ENCODE results near the gene MYO7A. TPM values are rescaled to one million over a fixed set of nuclear protein-coding genes. Genes with fewer than 3 reads are reported as not detected.

MYO7A gene
- total RNA-seq, 4 donors from 2014 or later = 4.8 to 9.1 (median 6.4) TPM

DNA sequence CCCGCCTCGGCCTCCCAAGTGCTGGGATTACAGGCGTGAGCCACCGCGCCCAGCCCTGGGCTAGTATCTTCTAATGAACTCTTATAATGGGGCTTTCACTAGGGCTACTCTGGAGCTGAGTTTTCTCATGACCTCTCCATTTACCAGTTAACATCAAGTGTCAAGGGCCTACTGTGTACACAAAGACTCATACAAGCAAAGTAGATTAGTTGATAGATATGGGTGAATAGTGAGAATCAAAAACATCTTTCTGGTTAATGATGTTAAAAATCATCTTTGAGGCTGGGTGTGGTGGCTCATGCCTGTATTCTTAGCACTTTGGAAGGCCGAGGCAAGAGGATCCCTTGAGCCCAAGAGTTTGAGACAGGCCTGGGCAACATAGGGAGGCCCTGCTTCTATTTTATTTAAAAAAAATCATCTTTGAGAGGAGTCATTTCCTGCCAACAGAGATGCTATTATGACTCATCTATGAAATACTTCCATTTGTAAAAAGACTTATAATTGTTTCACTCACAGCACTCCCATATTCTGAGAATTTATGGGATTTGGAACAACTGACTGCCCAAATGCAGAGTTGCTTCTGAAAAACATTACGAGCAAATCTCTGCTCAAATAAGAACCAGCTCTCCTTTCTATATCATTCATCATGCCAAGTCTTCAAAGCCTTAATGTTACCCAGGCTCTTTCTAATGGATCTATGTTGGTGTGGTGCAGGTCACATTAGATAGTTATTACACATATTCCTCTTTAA, 116.4 kb downstream of the MYO7A start:
- Histone ChIP-seq H3K9me3 (no peaks in the 10 kb centered on the region), H3K27me3 (no peaks in the 10 kb centered on the region), H3K4me1 (no peaks in the 10 kb centered on the region), H3K4me3 (no peak overlapping the region), H3K36me3 (no peaks in the 10 kb centered on the region), H3K27ac (replicated peaks in 1 of 4) (no peak overlapping the region)
- intact Hi-C loops (cut with DNase I) = no loop called here
- 88% methylated on average over 7 of the region's 7 CpGs for WGBS
- DNase-seq (ENCODE audit: extremely low spot score) = no peak
- TF ChIP-seq EP300 (IDR thresholded peaks at IDR 0.05) = no peak
- TF ChIP-seq, protein P1, sequence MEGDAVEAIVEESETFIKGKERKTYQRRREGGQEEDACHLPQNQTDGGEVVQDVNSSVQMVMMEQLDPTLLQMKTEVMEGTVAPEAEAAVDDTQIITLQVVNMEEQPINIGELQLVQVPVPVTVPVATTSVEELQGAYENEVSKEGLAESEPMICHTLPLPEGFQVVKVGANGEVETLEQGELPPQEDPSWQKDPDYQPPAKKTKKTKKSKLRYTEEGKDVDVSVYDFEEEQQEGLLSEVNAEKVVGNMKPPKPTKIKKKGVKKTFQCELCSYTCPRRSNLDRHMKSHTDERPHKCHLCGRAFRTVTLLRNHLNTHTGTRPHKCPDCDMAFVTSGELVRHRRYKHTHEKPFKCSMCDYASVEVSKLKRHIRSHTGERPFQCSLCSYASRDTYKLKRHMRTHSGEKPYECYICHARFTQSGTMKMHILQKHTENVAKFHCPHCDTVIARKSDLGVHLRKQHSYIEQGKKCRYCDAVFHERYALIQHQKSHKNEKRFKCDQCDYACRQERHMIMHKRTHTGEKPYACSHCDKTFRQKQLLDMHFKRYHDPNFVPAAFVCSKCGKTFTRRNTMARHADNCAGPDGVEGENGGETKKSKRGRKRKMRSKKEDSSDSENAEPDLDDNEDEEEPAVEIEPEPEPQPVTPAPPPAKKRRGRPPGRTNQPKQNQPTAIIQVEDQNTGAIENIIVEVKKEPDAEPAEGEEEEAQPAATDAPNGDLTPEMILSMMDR (IDR thresholded peaks at IDR 0.05) = no peak
- no peak for TF ChIP-seq POLR2A (IDR thresholded peaks at IDR 0.05; ENCODE audit: low read depth)
- no peak for TF ChIP-seq POLR2AphosphoS5 (IDR thresholded peaks at IDR 0.05)

DNA sequence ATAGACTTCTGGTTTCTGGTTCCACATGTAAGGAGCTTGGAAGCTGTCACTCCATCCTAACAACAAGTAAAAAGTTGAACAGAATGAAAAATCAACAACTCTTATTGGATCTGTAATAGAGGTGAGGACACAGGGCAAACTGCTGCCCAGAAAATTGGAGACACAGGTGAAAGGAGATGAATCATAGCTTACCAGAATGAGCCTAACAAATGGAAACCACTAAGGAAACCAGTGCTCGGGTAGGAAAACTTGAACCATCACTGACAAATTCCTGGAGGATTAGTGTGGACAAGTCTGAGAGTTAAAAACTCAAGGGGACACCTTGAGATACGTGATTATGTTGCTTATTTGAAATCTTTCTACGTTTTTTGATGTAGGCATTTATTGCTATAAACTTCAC, 121.4 kb downstream of the MYO7A start:
- Histone ChIP-seq H3K27ac (replicated peaks in 1 of 4) (no peak overlapping the region), H3K36me3 (no peaks in the 10 kb centered on the region), H3K4me1 (no peaks in the 10 kb centered on the region), H3K9me3 (peaks cover 0 to 9% (median 6%) of the 10 kb centered on the region in 4 donors), H3K27me3 (peaks cover 0 to 7% (median 0%) of the 10 kb centered on the region in 4 donors), H3K4me3 (no peak overlapping the region)
- TF ChIP-seq POLR2A (IDR thresholded peaks at IDR 0.05; ENCODE audit: low read depth) = no peak
- TF ChIP-seq, protein P1 (IDR thresholded peaks at IDR 0.05) = no peak
- TF ChIP-seq EP300 (IDR thresholded peaks at IDR 0.05) = no peak
- no peak for TF ChIP-seq POLR2AphosphoS5 (IDR thresholded peaks at IDR 0.05)
- 72% methylated on average over 3 of the region's 3 CpGs for WGBS
- intact Hi-C loops (cut with DNase I) = no loop called here
- no peak for DNase-seq (ENCODE audit: extremely low spot score)

DNA sequence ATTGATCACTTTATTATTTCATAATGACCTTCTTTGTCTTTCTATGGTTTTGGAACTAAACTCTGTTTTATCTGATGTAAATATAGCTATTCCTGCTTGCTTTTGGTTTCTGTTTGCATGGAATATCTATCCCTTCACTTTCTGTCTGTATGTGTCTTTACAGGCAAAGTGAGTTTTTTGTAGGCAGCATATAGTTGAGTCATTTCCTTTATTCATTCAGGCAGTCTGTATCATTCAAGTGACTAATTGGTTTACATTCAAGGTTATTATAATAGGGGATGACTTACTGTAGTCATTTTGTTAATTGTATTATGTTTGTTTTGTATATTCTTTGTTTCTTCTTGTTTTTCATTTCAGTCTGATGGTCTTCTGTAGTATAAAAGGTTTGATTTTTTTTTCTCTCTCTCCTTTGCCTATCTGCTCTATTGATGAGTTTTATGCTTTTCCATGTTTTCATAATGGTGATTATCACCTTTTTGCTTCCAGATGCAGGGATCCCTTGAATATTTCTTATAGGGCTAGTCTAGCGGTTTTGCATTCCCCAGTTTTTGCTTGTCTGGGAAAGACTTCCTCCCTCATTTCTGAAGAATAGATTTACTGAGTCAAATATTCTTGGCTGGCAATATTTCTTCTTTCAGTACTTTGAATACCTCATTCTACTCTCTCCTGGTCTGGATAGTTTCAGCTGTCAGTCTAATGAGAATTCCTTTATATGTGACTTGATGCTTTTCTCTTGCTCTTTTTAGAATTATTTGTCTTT, 123.0 kb downstream of the MYO7A start:
- DNase-seq (ENCODE audit: extremely low spot score) = no peak
- no peaks in the 10 kb centered on the region for H3K36me3 ChIP-seq
- H3K9me3 ChIP-seq = peaks cover 0 to 9% (median 6%) of the 10 kb centered on the region in 4 donors
- peaks cover 0 to 7% (median 0%) of the 10 kb centered on the region in 4 donors for H3K27me3 ChIP-seq
- TF ChIP-seq, protein P1 (IDR thresholded peaks at IDR 0.05) = no peak
- TF ChIP-seq POLR2AphosphoS5 (IDR thresholded peaks at IDR 0.05) (no peak), POLR2A (IDR thresholded peaks at IDR 0.05; ENCODE audit: low read depth) (no peak), EP300 (IDR thresholded peaks at IDR 0.05) (no peak)
- no peak overlapping the region for H3K27ac ChIP-seq (replicated peaks in 1 of 4)
- no peak overlapping the region for H3K4me3 ChIP-seq
- intact Hi-C loops (cut with DNase I) = no loop called here
- 96% methylated on average over 1 of the region's 1 CpG for WGBS
- no peaks in the 10 kb centered on the region for H3K4me1 ChIP-seq

DNA sequence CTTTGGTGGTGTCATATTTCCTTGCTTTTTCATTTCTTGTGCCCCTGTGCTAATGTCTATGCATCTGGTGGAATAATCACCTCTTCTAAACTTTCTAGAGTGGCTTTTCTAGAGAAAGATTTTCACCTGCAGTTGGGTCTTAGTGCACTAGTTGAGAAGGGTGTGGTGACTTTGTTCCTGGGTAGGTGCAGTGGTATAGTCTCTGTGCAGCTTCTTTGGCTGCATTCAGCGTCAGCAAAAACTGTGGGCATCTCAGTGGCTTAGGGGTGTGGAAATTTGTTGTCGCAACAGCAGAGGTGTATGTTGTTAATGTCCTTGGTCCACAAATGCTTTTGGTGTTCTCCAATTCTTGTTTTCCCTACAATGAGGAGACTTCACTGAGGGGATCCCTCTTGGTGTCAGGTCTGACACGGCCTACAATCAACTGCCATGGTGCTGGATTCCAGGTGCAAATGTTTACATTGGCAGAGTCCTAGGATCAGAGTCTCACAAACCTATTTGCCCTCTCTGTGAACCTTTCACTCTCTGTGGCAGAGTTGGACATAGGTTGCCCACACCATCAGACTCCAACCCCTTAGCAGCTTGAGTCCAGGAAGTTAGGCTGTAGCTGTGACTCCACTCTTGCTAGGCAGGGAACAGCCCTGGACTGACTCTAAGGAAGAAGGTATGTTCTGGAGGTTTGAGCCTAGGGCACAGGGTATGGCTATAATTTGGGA, 124.7 kb downstream of the MYO7A start:
- Histone ChIP-seq H3K27me3 (peaks cover 0 to 7% (median 0%) of the 10 kb centered on the region in 4 donors), H3K4me1 (no peaks in the 10 kb centered on the region), H3K27ac (replicated peaks in 1 of 4) (no peak overlapping the region), H3K4me3 (no peak overlapping the region), H3K36me3 (no peaks in the 10 kb centered on the region), H3K9me3 (peaks cover 0 to 9% (median 6%) of the 10 kb centered on the region in 4 donors)
- TF ChIP-seq, protein P1 (IDR thresholded peaks at IDR 0.05) = no peak
- TF ChIP-seq EP300 (IDR thresholded peaks at IDR 0.05) (no peak), POLR2AphosphoS5 (IDR thresholded peaks at IDR 0.05) (no peak), POLR2A (IDR thresholded peaks at IDR 0.05; ENCODE audit: low read depth) (no peak)
- 95% methylated on average over 3 of the region's 3 CpGs for WGBS
- intact Hi-C loops (cut with DNase I) = no loop called here
- no peak for DNase-seq (ENCODE audit: extremely low spot score)
